ENCODE data around the gene ERC2.

ERC2 gene

GRCh38 chr3:55770077-55770476, 698.2 kb downstream of the ERC2 start:
- DNase-seq = no peak

- DNase-seq = no peak
Measured at GRCh38 chr3:55766753-55767152, 701.5 kb downstream of the ERC2 start.

DNA sequence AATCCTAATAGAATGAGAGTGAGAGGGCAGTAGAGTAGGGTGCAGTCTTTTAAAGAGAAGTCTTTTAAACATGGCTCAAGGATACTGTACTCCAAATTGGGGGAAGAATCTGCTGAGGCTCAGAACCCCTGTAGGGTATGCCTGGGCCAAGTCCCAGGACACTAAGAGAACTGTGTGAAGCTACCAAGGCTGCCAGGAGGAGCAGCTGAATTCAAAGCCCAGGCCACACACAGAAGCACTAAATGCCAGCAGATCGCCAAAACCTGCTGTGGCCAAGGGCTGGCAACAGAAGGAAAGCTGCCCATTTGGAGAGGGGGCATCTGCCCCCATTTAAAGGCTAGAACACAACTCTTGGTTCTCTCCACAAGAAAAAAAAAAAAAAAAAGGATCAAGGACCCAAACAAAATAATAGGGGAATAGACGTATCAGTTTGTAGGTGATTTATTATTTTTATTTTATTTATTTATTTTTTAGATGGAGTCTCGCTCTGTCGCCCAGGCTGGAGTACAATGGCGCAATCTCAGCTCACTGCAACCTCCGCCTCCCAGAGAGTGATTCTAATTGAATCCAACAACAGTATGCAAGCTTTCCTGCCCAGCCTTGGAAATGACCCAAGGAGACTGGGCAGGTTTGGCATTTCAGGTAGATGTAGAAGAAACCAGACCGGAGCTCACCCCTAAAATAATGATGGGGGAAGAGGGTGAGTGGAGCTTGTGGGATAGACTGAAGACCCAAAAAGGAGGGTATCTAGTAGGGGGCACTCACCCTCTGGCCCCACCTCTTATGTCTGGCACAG, 702.2 kb downstream of the ERC2 start:
- DNase-seq = no peak

GRCh38 chr3:55765398-55765797, 702.9 kb downstream of the ERC2 start:
- no peak for DNase-seq

DNA sequence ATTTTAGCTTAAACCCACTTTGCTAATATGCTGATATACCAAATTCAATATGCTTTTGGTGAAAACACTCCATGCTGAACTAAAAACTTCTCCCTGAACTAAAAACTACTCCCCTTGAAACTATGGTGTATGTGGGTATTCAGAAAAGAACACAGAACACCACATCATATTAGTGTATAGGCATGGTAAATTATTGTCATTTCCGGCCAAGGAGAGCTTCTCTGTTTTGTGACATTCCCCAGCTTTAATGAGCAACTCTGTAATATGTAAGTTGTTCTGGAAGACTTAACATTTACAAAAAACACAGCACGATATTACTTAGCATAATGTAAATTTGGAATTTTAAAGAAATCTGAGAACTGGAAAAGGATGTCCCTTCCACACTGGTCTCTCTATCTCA, 711.3 kb downstream of the ERC2 start:
- no peak for DNase-seq

GRCh38 chr3:55755516-55756205, 712.6 kb downstream of the ERC2 start:
- DNase-seq = no peak

DNA sequence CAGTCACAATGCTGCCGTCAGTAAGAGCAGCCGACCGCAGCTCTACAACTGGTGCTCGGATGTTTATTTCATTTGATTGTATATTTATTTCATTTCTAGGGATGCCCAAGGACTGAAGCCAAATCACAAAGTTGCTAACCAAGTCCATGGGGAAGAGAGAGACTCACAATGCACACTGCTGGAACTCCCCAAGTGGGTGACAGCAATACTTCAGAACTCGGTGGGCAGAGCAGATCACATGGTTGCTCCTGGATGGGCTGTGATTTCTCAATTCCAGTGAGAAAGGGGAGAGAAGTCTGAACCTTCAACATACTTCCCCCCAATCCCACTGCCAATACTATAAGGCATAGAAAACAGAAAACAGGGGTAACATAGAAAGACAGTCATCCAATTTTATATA, 715.4 kb downstream of the ERC2 start:
- no peak for DNase-seq

DNA sequence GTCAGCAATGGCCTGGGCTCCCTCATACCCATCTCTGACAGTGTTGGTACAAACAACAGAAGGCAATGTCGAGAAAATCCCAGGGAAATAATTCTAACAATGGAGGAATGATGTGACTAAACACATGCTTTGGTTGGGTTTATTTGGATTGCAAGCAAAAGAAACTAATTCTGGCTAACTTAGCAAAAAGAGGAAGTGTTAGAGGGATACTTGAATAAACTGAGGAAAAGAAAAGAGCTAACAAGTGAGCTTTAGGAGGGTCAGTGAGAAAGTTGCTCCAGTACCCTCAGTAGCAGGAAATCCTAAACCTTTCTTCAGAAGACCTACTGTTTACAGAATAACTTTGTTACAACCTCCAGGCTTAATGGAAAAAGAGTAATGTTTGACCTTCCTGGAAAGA, 716.5 kb downstream of the ERC2 start:
- DNase-seq = no peak

DNA sequence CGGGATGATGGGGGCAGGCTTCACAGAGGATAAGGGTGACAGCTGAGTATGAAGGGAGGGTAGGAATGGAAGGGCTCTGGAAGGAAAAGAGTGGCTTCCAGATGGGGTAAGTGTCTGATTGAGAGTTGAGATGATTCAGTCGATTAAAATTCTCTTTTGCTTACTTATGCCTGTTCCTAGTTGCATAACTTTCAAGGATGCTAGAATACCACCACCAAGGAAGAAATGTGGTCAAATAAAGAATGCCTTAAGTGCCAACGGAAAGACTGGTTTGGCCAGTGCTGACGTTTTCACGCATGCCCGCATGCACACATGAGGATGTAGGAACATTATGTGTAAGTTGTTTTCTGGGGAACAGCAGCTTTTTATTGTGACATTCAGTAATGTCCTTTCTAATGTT, 717.7 kb downstream of the ERC2 start:
- no peak for DNase-seq

DNA sequence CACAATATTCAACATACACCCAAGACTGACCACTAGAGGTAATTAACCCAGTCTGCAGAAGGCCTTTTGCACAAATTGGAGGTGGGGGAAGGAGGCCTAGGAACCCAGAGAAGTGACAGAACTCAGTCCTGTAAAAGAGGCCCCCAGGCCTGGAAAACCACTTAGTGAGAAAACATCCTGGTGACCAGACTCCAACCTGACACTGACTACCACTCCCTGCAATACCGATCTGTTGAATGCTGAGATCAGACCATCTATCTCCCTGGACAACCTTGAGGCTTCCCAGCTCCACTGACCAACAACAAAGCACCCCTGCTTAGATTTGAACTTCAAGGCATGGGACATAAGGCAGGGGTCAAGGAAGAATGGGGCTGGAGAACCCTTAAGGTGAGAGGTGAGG, 719.2 kb downstream of the ERC2 start:
- no peak for DNase-seq

DNA sequence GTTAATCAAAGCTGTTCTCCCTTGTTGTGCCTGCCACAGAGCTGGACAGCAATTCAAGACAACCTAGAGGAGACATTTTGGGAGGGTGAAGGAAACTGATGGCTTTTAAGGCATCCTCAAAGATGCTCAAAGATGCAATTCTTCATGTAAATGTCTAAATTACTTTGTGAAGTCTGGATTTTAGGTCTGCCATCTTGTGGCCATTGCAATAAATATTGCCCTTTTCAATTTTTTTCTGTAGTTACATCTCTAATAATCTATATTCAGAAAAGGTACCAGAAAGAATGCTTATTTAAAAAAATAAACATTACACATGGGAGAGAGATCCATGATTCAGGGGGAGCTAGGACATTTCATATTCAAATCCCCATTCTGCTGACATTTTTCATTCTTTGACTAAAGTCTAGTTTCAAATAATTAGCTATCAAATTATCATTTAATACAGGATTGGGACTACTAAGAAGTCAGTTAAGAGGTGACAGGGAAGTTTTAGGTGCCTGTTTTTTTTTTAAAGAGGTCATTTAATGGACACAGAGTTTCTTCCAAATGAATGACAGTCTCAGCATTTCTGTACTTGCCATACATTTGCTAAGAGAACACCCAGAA, 721.4 kb downstream of the ERC2 start:
- DNase-seq = no peak

GRCh38 chr3:55742832-55743136, 725.5 kb downstream of the ERC2 start:
- no peak for DNase-seq

GRCh38 chr3:55742022-55742831, 726.0 kb downstream of the ERC2 start:
- DNase-seq = no peak

DNA sequence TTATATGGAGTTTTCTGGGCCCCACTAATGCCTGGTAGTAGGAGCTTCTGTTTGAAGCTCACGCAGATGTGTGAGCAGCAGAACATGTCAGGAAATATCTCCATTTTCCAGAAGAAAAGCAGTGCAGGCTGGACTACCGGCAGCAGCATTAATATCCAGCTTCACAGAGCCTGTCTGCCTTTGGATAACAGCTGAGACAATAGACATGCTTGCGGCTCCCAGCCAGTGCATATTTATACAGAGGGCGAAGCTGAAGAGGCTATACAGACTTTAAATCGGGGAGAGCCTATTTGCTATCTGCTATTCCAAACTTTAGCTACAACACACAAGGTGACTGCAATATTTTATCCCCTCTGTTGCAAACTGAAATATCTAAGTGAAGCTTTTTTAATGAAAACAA, 731.1 kb downstream of the ERC2 start:
- DNase-seq = no peak

GRCh38 chr3:55735976-55736375, 732.3 kb downstream of the ERC2 start:
- DNase-seq = no peak

GRCh38 chr3:55731741-55732140, 736.5 kb downstream of the ERC2 start:
- DNase-seq = no peak

DNA sequence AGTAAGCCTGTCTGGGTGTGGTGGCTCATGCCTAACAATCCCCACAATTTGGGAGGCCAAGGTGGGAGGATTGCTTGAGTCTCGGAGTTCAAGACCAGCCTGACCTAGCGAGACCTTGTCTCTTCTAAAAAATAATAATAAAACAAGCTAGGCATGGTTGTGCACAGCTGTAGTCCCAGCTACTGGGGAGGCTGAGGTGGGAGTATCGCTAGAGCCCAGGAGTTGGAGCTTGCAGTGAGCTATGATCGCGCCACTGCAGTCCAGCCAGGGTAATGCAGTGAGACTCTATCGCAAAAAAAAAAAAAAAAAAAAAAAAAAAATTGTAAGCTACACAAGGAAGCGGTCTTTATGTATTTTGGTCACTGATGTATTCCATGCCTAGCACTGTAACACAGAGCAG, 738.7 kb downstream of the ERC2 start:
- DNase-seq = no peak

DNA sequence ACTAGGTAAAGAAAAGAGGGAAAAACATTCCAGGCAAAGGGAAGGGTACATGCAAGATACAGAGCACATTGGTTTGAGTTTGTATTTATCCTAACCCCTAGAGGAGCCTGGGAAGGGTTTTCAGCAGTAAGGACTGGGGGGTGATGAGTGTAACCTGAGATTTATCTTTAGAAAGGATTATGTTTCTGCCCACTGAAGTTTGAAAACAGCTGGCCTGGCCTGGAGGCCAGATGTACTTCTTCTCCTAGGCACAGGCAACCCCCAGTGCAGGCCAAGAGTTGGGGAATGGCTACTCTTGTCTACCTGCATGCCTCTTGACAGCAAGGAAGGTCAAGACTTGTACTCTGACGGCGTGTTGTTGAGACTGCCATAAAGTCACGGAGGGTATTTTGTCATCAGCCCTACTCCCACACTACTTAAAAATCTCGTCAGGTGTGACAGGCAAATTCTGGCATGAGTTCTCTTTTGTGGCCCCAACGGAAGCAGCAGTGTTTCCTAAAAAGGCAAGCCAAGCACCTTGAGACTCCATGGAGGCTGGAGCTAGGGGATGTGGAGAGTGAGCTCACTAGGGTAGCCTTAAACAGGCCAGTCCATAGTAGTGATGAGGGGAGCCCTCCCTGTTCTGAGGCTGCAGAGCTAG, 739.7 kb downstream of the ERC2 start:
- no peak for DNase-seq

DNA sequence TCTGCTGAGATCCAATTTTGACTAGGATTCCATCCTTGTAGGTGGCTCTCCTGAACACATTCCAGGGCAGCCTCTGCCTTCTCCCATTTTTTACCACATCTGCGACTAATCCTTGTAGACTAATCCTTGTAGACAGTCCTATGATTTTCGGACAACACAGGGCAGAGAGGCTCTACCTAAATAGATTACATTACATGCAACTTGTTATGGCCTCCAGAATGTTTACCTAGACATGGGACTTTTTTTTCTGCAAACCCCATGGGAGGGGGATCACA, 741.8 kb downstream of the ERC2 start:
- DNase-seq = no peak

- DNase-seq = no peak
Measured at GRCh38 chr3:55725681-55726500, 742.4 kb downstream of the ERC2 start.

- no peak for DNase-seq
Measured at GRCh38 chr3:55724821-55725220, 743.4 kb downstream of the ERC2 start.

GRCh38 chr3:55724407-55724784, 743.9 kb downstream of the ERC2 start:
- no peak for DNase-seq

All from stimulated activated CD4-positive, alpha-beta T cell treated with anti-CD3 and anti-CD28 coated beads, Interleukin-2, amount 100 ng/mL, for 24 hours (primary cell).